ENCODE measurements around the gene DPF3. TPM values are rescaled to one million over a fixed set of nuclear protein-coding genes. Genes with fewer than 3 reads are reported as not detected.

DPF3 gene
- total RNA-seq, 3 donors from 2014 or later, result 0.32 to 2.8 (median 1.3) TPM

DNA sequence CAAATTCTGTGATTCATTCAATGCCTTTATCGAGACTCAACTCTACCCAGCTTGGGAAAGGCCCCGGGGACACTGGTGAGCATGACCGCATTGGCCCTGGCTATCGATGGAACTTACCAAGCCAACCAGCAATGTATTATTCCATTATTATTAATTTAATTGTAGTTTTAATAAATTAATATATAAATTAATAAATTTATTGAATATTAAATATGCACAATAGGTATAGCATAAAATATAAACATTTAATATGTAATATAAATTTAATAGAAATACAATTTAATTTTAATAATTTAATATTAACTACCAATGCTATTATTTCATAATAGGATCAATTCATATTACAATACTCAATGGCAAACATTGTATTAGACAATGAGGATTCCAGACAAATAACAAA is 163.4 kb downstream of the DPF3 start:
- intact Hi-C loops (cut with DNase I; ENCODE audit: low total_unique reads), result no loop called here
- H3K4me3 ChIP-seq, result no peak overlapping the region
- H3K9me3 ChIP-seq, result no peaks in the 10 kb centered on the region
- no peaks in the 10 kb centered on the region for H3K4me1 ChIP-seq
- no peak overlapping the region for H3K27ac ChIP-seq
- no peaks in the 10 kb centered on the region for H3K36me3 ChIP-seq
- no peak for TF ChIP-seq POLR2A (IDR thresholded peaks at IDR 0.05)
- TF ChIP-seq, protein P1, sequence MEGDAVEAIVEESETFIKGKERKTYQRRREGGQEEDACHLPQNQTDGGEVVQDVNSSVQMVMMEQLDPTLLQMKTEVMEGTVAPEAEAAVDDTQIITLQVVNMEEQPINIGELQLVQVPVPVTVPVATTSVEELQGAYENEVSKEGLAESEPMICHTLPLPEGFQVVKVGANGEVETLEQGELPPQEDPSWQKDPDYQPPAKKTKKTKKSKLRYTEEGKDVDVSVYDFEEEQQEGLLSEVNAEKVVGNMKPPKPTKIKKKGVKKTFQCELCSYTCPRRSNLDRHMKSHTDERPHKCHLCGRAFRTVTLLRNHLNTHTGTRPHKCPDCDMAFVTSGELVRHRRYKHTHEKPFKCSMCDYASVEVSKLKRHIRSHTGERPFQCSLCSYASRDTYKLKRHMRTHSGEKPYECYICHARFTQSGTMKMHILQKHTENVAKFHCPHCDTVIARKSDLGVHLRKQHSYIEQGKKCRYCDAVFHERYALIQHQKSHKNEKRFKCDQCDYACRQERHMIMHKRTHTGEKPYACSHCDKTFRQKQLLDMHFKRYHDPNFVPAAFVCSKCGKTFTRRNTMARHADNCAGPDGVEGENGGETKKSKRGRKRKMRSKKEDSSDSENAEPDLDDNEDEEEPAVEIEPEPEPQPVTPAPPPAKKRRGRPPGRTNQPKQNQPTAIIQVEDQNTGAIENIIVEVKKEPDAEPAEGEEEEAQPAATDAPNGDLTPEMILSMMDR (IDR thresholded peaks at IDR 0.05), result no peak
- no peak for TF ChIP-seq POLR2AphosphoS5 (IDR thresholded peaks at IDR 0.05)
- no peak for DNase-seq (ENCODE audit: low spot score in 2 of 2)
- H3K27me3 ChIP-seq, result no peaks in the 10 kb centered on the region

DNA sequence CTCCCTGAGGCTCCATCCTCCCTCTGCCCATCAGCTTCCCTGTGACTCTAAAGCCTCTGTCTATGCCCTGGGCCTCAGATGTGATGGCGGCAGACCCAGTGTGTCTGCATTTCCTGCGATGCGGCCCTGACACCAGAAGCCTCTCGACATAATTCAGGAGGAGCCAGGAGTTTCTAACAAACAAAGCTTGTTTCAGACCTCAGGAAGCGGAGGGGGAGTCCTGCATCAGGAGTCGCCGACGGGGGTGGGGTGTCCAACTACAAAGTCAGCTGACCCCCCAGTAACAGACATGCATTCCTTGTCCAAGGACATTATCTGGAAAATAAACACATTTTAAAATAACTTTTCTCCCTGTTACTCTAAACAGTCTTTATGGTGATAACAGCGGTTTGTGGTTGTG is 167.5 kb downstream of the DPF3 start:
- H3K4me1 ChIP-seq, result no peaks in the 10 kb centered on the region
- H3K36me3 ChIP-seq, result no peaks in the 10 kb centered on the region
- no peak overlapping the region for H3K4me3 ChIP-seq
- H3K9me3 ChIP-seq, result no peaks in the 10 kb centered on the region
- DNase-seq (ENCODE audit: low spot score in 2 of 2), result no peak
- no peaks in the 10 kb centered on the region for H3K27me3 ChIP-seq
- TF ChIP-seq, protein P1 (IDR thresholded peaks at IDR 0.05), result no peak
- TF ChIP-seq POLR2AphosphoS5 (IDR thresholded peaks at IDR 0.05) (no peak), POLR2A (IDR thresholded peaks at IDR 0.05) (no peak)
- intact Hi-C loops (cut with DNase I; ENCODE audit: low total_unique reads), result no loop called here
- no peak overlapping the region for H3K27ac ChIP-seq

DNA sequence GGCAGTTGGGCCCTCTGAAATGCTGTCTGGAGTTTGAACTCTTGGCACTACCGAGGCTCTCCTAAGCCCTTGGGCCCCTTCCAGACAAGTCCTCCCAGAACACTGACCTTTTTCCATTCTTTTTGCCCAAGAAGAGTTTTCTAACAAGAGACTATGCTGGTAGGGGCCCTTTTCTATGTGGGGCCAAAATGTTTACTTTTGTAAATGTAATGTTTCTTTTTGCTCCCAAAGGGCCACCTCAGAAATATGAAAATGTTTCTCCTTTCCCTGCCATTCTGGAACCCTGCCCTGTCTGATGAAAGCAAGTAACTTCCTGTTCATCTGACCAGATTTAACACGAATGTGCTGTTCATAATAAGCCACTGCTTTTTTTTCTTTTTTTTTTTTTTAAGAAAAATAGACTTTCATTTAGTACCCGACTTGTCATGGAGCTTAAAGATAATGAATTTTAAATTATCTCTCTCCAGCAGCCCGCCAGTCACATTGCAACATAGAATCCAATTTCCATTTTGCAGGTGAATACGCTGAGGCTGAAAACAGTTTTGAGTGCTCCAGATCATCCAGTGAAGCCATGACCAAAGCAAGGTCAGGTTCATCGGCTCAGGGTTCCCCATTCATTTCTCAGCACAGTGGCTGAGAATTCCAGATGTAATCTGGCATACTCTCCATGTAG is 169.9 kb downstream of the DPF3 start:
- H3K27me3 ChIP-seq, result no peaks in the 10 kb centered on the region
- H3K4me3 ChIP-seq, result no peak overlapping the region
- TF ChIP-seq, protein P1 (IDR thresholded peaks at IDR 0.05), result no peak
- TF ChIP-seq POLR2A (IDR thresholded peaks at IDR 0.05), result no peak
- TF ChIP-seq POLR2AphosphoS5 (IDR thresholded peaks at IDR 0.05), result no peak
- H3K9me3 ChIP-seq, result no peaks in the 10 kb centered on the region
- H3K36me3 ChIP-seq, result no peaks in the 10 kb centered on the region
- no peaks in the 10 kb centered on the region for H3K4me1 ChIP-seq
- no peak for DNase-seq (ENCODE audit: low spot score in 2 of 2)
- intact Hi-C loops (cut with DNase I; ENCODE audit: low total_unique reads), result no loop called here
- H3K27ac ChIP-seq, result no peak overlapping the region

DNA sequence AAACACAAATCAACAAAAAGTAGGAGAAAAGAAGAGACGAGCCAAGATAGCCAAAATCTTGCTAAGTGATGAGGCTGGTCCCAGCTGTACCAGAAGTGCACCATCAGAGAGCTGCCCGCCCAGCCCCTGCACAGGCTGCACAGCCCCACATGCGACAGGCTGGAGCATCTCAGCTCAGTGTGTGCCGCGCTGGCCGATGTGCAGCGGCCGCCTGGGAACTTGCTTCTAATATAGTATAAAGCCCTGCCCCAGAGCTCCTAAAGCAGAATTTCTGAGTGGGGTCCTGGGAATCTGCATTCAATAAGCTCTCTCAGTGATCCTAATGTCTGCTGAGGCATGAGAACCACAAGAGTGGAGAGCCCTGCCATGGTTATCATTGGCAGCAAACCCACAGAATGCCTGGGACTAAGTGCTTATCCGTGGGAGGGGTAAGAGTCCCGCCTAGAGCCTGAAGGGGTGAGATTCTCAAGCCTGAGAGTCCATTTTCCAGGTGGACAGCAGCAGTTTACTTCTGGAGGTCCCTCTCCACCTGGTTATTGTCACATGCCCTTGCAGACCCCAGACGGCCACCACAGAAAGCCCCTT is 171.6 kb downstream of the DPF3 start:
- no peak for DNase-seq (ENCODE audit: low spot score in 2 of 2)
- Histone ChIP-seq H3K27me3 (no peaks in the 10 kb centered on the region), H3K27ac (no peak overlapping the region), H3K4me3 (no peak overlapping the region), H3K36me3 (no peaks in the 10 kb centered on the region), H3K9me3 (no peaks in the 10 kb centered on the region), H3K4me1 (no peaks in the 10 kb centered on the region)
- intact Hi-C loops (cut with DNase I; ENCODE audit: low total_unique reads), result no loop called here
- TF ChIP-seq POLR2A (IDR thresholded peaks at IDR 0.05) (no peak), POLR2AphosphoS5 (IDR thresholded peaks at IDR 0.05) (no peak)
- TF ChIP-seq, protein P1 (IDR thresholded peaks at IDR 0.05), result no peak

DNA sequence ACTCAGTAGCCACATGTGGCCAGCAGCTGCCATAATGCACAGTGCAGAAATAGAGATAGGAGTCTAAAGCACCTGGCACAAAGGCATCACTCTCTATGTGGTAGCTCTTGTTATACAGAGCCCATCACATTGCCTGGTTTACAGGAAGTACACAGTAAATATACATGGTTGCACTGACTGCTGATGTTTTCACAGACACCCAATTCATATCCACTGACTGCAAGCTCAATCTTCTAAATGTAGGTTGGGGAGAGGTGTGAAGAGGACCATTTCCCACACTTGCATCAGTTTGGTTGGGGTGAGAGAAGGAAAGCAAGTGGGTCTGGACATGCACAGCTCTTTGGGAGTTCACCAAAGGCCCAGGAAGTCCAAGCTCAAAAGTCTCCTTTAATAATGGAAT is 172.8 kb downstream of the DPF3 start:
- Histone ChIP-seq H3K27me3 (no peaks in the 10 kb centered on the region), H3K4me1 (peaks cover 0 to under 1% of the 10 kb centered on the region in 2 donors), H3K4me3 (no peak overlapping the region), H3K27ac (no peak overlapping the region), H3K36me3 (no peaks in the 10 kb centered on the region), H3K9me3 (no peaks in the 10 kb centered on the region)
- no peak for TF ChIP-seq POLR2A (IDR thresholded peaks at IDR 0.05)
- no peak for TF ChIP-seq POLR2AphosphoS5 (IDR thresholded peaks at IDR 0.05)
- TF ChIP-seq, protein P1 (IDR thresholded peaks at IDR 0.05), result no peak
- DNase-seq (ENCODE audit: low spot score in 2 of 2), result no peak
- intact Hi-C loops (cut with DNase I; ENCODE audit: low total_unique reads), result no loop called here
